Activated CD4-positive, alpha-beta T cell treated with anti-CD3 and anti-CD28 coated beads, Interleukin-2, amount 10 ng/mL, durations not matched to agents 7 days and 5 days (primary cell): ENCODE data around the gene GRID1. TPM values are rescaled to one million over a fixed set of nuclear protein-coding genes. Genes with fewer than 3 reads are reported as not detected.

Source experiments
- CTCF ChIA-PET: fragments of 350-600 bp; sonication (Branson Sonifier 250); formaldehyde crosslinking; loops from one replicate; lab custom pipeline; 2021; ENCODE audit warnings: antibody characterized with exemption; lab: Charles Lee
- POLR2A ChIA-PET: fragments of 350-600 bp; sonication (Branson Sonifier 250); formaldehyde crosslinking; loops from one replicate; lab custom pipeline; 2021; ENCODE audit warnings: antibody characterized with exemption; lab: Charles Lee
- DNase-seq: peaks from one replicate; pipeline ENCODE4 v3.0.0-alpha.2; 2020
- H3K27ac Mint-ChIP-seq: one replicate; pipeline ENCODE4 v1.8.0; 2021; ENCODE audit warnings: mild to moderate bottlenecking, moderate library complexity, mixed read lengths
- H3K27me3 Mint-ChIP-seq: one replicate; pipeline ENCODE4 v1.8.0; 2021; ENCODE audit warnings: mixed read lengths
- H3K36me3 Mint-ChIP-seq: one replicate; pipeline ENCODE4 v1.8.0; 2021; ENCODE audit warnings: low read depth, mixed read lengths
- H3K4me1 Mint-ChIP-seq: one replicate; pipeline ENCODE4 v1.8.0; 2021; ENCODE audit warnings: mixed read lengths
- H3K4me3 Mint-ChIP-seq: one replicate; pipeline ENCODE4 v1.8.0; 2021; ENCODE audit warnings: mild to moderate bottlenecking, moderate library complexity, mixed read lengths
- H3K9me3 Mint-ChIP-seq: one replicate; pipeline ENCODE4 v1.8.0; 2021; ENCODE audit warnings: mixed read lengths
- total RNA-seq, 2 experiments: library from RNA; stranded (reverse); gene quantifications; one replicate each; pipeline ENCODE4 v1.2.3, GENCODE V29; 2021

The GRID1 gene
- total RNA-seq, 2 experiments from 2014 or later, result not detected

DNA sequence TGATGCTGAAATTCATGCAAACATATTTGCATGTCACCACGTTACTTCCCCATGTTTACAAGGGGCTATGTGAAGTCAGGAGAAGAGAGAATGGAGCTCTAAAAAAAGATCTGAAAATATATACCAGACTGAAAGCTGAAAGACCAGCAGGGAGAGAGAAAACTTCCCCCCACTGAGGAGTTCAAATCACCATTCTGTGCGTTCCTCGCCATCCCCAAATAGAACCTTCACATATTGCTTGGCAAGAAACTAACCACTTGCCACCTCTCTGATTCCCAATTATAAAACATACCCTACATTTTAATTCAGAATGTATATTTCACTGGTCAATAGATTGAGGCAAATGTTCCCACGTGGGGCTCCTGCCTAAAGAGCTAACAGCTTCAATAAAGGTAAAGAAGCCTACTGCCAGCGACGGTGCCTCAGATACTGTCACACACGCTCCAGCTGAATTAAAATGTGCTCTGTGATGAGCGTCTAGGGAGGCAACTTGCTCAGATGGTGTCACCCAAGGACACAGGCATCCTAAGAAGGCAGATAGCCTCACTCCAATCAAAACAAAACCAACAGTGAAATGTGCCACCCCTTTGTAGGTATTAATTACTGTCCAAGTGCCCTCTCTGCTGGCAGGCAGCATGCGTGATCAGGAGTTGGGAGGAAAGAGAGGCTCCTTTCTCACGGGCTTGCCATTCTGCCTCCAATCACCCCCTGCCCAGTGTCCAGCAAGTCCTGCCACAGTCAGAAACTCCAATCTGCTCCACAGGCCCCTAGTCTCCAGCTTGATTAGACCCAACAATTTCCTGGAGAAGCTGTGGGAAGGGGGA is 298.2 kb downstream of the GRID1 start:
- H3K27me3 Mint-ChIP-seq, result peaks cover 5% of the 10 kb centered on the region
- H3K4me3 Mint-ChIP-seq, result no peak overlapping the region
- ChIA-PET POLR2A (no interaction called here), CTCF (interaction anchor here (0.5 kb wide), 1 partner anchor 1715 kb away, joined by 4 read pairs; no protein-coding TSS in a partner anchor)
- no peaks in the 10 kb centered on the region for H3K36me3 Mint-ChIP-seq
- H3K9me3 Mint-ChIP-seq, result no peaks in the 10 kb centered on the region
- no peaks in the 10 kb centered on the region for H3K4me1 Mint-ChIP-seq
- no peak for DNase-seq
- no peak overlapping the region for H3K27ac Mint-ChIP-seq

DNA sequence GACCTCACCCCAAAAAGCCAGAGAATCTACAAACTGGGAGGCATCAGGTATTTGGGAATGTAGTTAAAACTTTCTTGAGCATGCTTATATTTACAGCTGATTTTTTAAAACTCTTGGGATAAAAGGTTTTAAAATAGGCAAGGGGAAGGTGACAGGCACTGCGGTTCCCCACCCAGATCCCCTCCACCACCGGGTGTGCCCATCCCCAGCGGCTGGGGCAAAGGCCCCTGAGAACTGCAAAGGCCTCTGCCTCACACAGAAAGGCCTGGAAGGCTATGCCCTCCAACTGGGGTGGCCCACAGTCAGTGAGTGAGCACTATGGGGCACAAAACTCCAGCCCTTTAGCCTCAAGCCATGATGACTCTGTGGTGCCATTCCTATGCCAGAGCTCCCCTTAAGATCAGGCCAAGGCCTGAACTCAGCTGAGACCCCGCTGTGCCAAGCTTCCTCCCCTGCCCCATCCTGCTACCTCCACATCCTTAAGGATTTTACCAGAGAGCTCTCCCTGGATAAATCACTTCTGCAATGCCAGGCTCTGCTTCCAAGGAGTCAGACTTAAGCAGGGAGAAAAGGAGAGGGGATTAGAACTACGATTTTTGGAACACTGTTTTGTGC is 299.1 kb downstream of the GRID1 start:
- Mint-ChIP-seq H3K9me3 (no peaks in the 10 kb centered on the region), H3K4me1 (no peaks in the 10 kb centered on the region), H3K36me3 (no peaks in the 10 kb centered on the region), H3K27ac (no peak overlapping the region), H3K27me3 (peaks cover 5% of the 10 kb centered on the region), H3K4me3 (no peak overlapping the region)
- ChIA-PET POLR2A (no interaction called here), CTCF (no interaction called here)
- no peak for DNase-seq

DNA sequence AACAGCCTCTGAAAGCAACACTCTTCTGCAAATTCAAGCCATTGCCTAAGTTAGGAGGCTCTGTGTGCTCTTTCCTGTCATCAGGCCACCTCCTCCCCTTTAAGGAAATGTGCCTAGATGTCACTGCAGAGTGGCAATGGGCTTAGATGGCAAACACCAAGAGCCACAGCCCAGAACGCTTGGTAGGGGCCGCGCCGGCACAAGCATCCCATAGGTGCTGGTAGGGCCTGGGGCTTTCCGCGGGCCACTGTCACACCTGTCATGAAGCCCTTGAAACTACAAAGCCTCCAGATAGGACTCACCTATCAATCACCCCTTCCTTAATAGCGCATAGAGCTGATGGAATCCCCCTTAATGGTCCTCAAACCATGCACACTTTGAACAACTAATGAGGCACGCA is 299.9 kb downstream of the GRID1 start:
- CTCF ChIA-PET, result no interaction called here
- no peaks in the 10 kb centered on the region for H3K36me3 Mint-ChIP-seq
- DNase-seq, result no peak
- H3K27ac Mint-ChIP-seq, result no peak overlapping the region
- no peaks in the 10 kb centered on the region for H3K9me3 Mint-ChIP-seq
- peaks cover 5% of the 10 kb centered on the region for H3K27me3 Mint-ChIP-seq
- no peak overlapping the region for H3K4me3 Mint-ChIP-seq
- no peaks in the 10 kb centered on the region for H3K4me1 Mint-ChIP-seq
- POLR2A ChIA-PET, result no interaction called here

DNA sequence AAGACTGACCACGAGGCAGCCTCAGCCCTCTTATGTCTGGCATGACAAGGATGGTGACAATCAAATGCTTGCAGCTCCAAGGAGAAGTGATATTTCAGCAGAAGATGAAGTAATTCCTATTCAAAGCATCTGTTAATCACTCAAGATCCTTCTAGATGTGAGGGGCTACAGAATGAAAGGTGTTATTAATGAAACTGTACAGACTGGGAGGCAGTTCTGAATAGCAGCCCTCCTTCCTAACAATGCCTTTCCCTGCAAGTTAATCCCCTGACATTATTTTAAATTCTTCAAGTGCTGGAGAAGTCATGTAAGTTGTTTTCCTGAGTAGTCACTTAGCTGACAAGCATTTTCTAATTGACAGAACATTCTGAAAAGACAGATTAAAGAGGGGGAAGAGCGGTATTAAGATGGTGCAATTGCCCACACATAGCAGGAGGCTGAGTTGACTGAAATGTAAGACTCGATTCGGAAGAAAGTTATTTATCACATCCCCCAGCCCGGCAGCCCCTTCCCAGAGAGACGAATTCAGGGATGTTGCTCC is 300.8 kb downstream of the GRID1 start:
- H3K36me3 Mint-ChIP-seq, result no peaks in the 10 kb centered on the region
- H3K27ac Mint-ChIP-seq, result no peak overlapping the region
- no peaks in the 10 kb centered on the region for H3K4me1 Mint-ChIP-seq
- H3K27me3 Mint-ChIP-seq, result peaks cover 5% of the 10 kb centered on the region
- no peak for DNase-seq
- CTCF ChIA-PET, result no interaction called here
- no peak overlapping the region for H3K4me3 Mint-ChIP-seq
- no peaks in the 10 kb centered on the region for H3K9me3 Mint-ChIP-seq
- POLR2A ChIA-PET, result no interaction called here

DNA sequence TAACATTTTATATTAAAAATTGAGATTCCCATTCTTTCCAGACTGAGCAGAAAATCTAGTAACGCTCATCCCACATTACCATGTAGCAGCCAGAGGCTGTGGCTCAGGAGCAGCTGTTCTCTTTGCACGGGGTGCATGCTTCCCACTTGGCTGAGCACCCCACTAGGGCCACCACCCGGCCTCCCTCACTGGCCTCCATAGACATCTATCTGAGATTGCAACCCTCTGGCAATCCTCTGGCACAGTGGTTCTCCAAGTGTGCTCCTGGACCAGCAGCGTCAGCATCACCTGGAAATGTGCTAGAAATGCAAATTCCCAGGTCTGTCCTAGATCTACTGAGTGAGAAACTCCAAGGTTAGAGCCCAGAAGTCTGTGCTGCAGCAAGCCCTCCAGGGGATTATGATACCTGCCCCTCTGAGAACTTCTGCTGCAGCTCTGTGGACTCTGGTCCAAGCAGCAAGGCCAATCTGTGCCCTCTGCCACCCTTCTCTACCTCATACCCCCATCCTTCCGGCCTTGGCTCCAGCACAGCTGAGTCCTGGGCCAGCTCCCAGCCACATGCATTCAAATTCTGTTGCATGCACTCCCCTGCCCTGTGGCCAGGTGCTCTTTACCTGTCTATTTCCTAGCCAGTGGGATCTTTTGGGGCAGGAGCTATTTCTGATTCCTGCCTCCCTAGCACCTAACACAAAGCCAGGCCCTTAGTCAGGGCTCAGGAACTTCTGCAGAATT is 301.5 kb downstream of the GRID1 start:
- Mint-ChIP-seq H3K27me3 (peaks cover 5% of the 10 kb centered on the region), H3K4me3 (no peak overlapping the region), H3K36me3 (no peaks in the 10 kb centered on the region), H3K9me3 (no peaks in the 10 kb centered on the region), H3K27ac (no peak overlapping the region), H3K4me1 (no peaks in the 10 kb centered on the region)
- ChIA-PET POLR2A (no interaction called here), CTCF (no interaction called here)
- no peak for DNase-seq

DNA sequence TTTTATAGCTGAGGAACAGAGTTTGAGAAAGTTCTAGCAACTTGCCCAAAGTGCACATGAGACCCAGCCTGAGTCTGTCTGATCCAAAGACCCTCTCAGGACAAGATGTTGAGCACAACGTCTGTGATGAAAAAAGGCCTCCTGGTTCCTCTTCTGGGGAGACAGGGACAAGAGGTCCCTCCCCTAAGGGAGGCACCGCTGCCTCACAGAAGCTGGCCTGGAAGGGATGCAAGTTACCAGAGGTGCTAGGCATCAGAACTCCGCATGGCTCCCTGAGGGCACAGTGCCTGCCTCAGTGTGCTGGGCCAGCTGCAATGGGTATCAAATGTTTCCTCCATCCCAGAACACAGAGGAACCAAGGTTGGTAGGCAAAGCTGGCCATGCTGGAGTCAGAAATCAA is 302.4 kb downstream of the GRID1 start:
- DNase-seq, result no peak
- Mint-ChIP-seq H3K4me3 (no peak overlapping the region), H3K27ac (no peak overlapping the region), H3K27me3 (peaks cover 3% of the 10 kb centered on the region), H3K36me3 (no peaks in the 10 kb centered on the region), H3K9me3 (no peaks in the 10 kb centered on the region), H3K4me1 (no peaks in the 10 kb centered on the region)
- POLR2A ChIA-PET, result no interaction called here
- CTCF ChIA-PET, result interaction anchor here (0.6 to 1.8 kb wide), 2 partner anchors 9 to 10 kb away, joined by 3 to 4 read pairs; no protein-coding TSS in a partner anchor

DNA sequence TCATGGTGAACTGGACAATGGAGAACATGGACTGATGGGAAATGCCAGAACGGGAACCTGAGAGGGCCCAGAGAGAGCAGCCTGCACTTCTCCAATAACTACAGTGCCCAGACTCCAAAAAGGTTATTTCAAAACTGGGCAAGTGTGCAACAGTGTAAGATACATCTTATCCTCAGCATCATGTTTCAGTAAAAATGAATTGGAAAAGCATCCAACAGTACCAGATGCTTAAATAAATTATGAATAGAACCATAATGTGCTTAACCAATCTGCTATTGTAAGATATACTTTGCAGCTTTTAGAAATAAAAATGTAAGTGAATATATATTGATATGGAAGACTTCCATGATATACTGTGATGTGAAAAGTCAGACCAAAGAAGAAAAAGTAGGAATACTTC is 303.3 kb downstream of the GRID1 start:
- POLR2A ChIA-PET, result no interaction called here
- Mint-ChIP-seq H3K4me3 (no peak overlapping the region), H3K9me3 (no peaks in the 10 kb centered on the region), H3K27me3 (peaks cover 9% of the 10 kb centered on the region), H3K4me1 (no peaks in the 10 kb centered on the region), H3K27ac (no peak overlapping the region), H3K36me3 (no peaks in the 10 kb centered on the region)
- DNase-seq, result no peak
- CTCF ChIA-PET, result interaction anchor here (1.8 kb wide), 1 partner anchor 9 kb away, joined by 4 read pairs; no protein-coding TSS in a partner anchor

DNA sequence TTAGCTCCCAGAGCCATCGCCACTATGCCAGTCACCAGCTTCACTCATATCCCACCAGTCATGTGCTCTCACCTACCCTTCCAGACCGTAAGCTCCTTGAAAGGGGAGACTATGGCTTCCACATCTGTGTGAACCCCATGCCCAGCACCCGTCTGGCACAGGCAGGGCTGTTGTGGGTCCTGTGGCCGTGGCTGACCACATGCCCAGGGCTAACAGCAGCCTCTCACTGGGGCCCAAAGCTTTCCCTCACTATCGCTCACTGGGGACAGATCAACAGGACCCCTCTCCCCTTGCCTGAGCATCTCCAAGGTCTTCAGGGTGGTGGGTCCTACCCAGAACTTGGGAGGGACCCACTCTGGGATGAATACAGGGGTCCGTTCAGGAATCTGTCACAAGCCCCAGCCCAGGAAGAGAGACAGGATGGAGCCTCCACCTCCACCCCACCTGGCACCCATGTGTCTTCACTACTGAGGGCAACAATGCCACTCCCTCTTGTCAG is 303.9 kb downstream of the GRID1 start:
- Mint-ChIP-seq H3K4me1 (no peaks in the 10 kb centered on the region), H3K36me3 (no peaks in the 10 kb centered on the region), H3K4me3 (no peak overlapping the region), H3K27me3 (peaks cover 9% of the 10 kb centered on the region), H3K27ac (no peak overlapping the region), H3K9me3 (no peaks in the 10 kb centered on the region)
- no peak for DNase-seq
- ChIA-PET CTCF (interaction anchor here (1.8 kb wide), 1 partner anchor 8 kb away, joined by 4 read pairs; no protein-coding TSS in a partner anchor), POLR2A (no interaction called here)

DNA sequence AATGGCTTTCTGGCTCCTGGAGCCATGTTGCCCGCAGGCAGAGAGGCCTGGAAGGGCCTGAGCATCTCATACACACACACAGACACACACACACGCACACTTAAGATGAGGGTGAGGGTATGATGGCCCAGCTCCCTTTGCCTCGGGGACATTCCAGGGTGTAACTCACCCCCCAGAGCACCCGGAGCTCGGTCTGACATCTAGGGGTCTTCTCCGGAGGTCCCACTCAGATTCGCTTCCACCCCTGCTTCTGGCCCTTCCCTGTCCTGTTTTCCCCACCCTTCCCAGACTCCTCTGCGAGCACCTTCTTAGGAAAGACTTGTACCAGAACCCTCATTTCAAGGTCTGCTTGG is 304.4 kb downstream of the GRID1 start:
- H3K36me3 Mint-ChIP-seq, result no peaks in the 10 kb centered on the region
- DNase-seq, result no peak
- CTCF ChIA-PET, result no interaction called here
- H3K4me1 Mint-ChIP-seq, result no peaks in the 10 kb centered on the region
- peaks cover 9% of the 10 kb centered on the region for H3K27me3 Mint-ChIP-seq
- H3K9me3 Mint-ChIP-seq, result no peaks in the 10 kb centered on the region
- POLR2A ChIA-PET, result no interaction called here
- H3K27ac Mint-ChIP-seq, result no peak overlapping the region
- no peak overlapping the region for H3K4me3 Mint-ChIP-seq

DNA sequence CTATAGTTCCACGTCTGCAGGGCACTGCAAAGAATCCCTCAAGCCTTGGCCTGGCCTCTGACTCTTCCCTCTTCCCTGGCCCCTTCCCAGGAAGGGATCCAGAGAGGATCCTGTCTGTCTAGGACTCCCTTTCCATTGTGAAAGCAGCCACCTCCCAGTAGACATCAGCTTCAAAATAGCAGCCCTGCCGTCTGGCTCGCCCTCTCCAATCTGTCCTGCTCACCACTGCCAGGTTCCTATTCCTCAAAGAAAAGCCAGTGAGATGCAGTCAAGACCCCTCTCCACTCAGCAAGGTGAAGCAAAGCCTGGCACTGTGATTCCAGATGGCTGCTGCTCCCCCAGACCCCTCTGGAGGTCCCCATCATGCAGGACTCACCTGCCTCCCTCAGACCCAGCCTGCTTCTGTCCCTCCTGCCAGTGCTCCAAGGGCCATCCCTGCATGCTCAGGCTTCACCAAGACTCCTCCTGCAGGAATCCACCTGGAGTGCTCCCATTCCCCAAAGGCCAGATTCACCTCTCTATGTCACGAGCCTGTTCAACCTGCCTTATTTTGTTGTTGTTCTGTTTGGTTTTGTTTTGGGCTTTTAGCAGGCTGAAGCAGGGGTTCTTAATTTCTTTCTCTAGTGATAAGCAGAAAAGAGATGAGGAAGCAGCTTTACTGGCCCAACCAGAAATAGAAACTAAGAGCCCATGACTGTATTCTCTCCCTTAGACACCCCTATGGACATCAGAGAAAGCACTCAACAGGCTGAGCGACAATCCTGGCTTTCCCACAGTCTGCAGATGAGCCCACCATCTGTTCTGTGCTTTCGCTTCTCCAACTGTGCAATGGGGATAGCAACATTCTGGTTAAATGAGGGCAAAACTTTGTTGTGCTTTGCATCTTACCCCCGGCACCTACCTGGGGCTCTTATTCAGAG is 305.1 kb downstream of the GRID1 start:
- DNase-seq, result no peak
- ChIA-PET CTCF (no interaction called here), POLR2A (no interaction called here)
- no peak overlapping the region for H3K4me3 Mint-ChIP-seq
- peaks cover 9% of the 10 kb centered on the region for H3K27me3 Mint-ChIP-seq
- no peaks in the 10 kb centered on the region for H3K36me3 Mint-ChIP-seq
- no peaks in the 10 kb centered on the region for H3K9me3 Mint-ChIP-seq
- H3K4me1 Mint-ChIP-seq, result no peaks in the 10 kb centered on the region
- H3K27ac Mint-ChIP-seq, result no peak overlapping the region

DNA sequence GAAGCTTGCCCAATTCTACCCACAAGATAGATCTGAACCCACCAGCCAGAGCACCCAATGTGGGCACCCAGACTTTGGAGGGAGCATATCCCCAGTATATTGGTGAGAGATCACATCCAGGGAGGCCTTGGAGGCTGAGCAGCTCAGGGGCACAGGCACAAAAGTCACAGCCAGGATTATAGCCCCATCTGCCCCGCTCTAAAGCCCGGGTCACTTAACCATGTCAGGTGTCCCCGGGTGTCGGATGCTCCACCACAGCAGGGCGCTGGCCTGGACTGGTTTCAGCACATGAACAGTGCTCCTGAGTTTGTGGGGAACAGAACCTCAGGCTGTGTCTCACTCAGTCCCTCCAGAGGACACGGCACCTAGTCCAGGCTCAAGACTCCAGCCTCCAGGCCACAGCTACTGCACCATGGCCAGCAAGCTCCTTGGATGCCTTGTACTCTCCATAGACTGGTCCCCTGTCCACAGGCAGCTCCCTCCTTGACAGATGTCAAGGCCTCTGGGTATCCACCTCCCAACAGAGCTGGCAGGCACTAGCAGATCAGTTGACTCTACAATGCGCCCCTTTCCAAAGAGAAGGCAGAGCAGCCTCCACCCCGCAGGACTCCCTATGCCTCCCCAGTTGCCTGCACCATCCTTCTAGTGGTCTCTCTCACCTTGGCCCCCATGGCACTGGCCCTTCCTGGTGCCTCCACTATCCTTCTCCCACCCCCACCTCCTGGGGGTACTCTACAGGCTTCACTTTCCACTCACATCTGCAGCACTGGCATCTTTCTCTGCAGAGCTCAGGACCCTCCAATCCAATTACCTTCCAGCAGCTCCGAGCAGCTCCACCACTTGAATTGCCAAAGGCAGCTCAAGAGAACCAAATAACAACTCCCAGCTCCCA is 306.0 kb downstream of the GRID1 start:
- Mint-ChIP-seq H3K4me3 (no peak overlapping the region), H3K9me3 (no peaks in the 10 kb centered on the region), H3K27ac (no peak overlapping the region), H3K4me1 (no peaks in the 10 kb centered on the region), H3K27me3 (peaks cover 11% of the 10 kb centered on the region), H3K36me3 (no peaks in the 10 kb centered on the region)
- no peak for DNase-seq
- POLR2A ChIA-PET, result no interaction called here
- CTCF ChIA-PET, result no interaction called here
